Endothelial cell of umbilical vein (primary cell): ENCODE data around the gene COMMD8. TPM values are rescaled to one million over a fixed set of nuclear protein-coding genes. Genes with fewer than 3 reads are reported as not detected.

Source experiments
- BruUV-seq: library from RNA; stranded (reverse); fragments of 400-500 nt; replicated peaks from 2 replicates; lab custom pipeline; 2021; lab: Mats Ljungman, UMichigan
- CTCF ChIA-PET: fragments of 300-600, 350-600 bp; sonication (Branson Sonifier 250); formaldehyde crosslinking; loops from one replicate; lab custom pipeline; 2021; ENCODE audit warnings: antibody characterized with exemption, inconsistent platforms; lab: Charles Lee
- POLR2A ChIA-PET: fragments of 300-600, 350-600 bp; sonication (Branson Sonifier 250); formaldehyde crosslinking; loops from one replicate; lab custom pipeline; 2021; ENCODE audit warnings: antibody characterized with exemption, inconsistent platforms; lab: Charles Lee
- DNase-seq: peaks from one replicate; pipeline ENCODE4 v3.0.0-alpha.2; 2011; ENCODE audit warnings: low read depth, low spot score
- FAIRE-seq: peaks from 2 replicates; lab custom pipeline; 2011; peaks lifted over from hg19 to GRCh38; lab: Jason Lieb, UNC
- H2AFZ ChIP-seq: 2 replicates; pipeline ENCODE4 v1.6.0; 2012; ENCODE audit warnings: low read depth, low read length, control low read depth, inconsistent platforms
- H3K27ac ChIP-seq: 2 replicates; pipeline ENCODE4 v1.5.1; 2011; ENCODE audit warnings: low read depth, mild to moderate bottlenecking, control low read depth, low read length, moderate library complexity; ENCODE audit not compliant: insufficient read depth
- H3K27me3 ChIP-seq, 2 experiments: 2 replicates each; pipeline versions ENCODE4 v1.6.0 to v1.6.1; 2011; ENCODE audit warnings: low read length in 2 of 2, mixed read lengths in 1 of 2; ENCODE audit not compliant: control insufficient read depth in 2 of 2, insufficient read depth in 2 of 2
- H3K36me3 ChIP-seq, 2 experiments: 2 replicates in 1 of 2; 3 replicates in 1 of 2; pipeline ENCODE4 v1.5.1; 2011; ENCODE audit warnings: low read length in 2 of 2, mild to moderate bottlenecking in 1 of 2, moderate library complexity in 1 of 2; ENCODE audit not compliant: control insufficient read depth in 2 of 2, insufficient read depth in 2 of 2; ENCODE audit errors: extremely low read depth in 1 of 2
- H3K4me1 ChIP-seq: 3 replicates; pipeline ENCODE4 v1.5.1; 2011; ENCODE audit warnings: mild to moderate bottlenecking, low read length; ENCODE audit not compliant: control insufficient read depth, insufficient read depth; ENCODE audit errors: extremely low read depth
- H3K4me2 ChIP-seq: 2 replicates; pipeline ENCODE4 v1.6.1; 2011; ENCODE audit warnings: low read length, control low read depth, mixed read lengths; ENCODE audit not compliant: insufficient read depth
- H3K4me3 ChIP-seq, 3 experiments: fragments of 200-600 bp in 1 of 3; sonication (generic), shearing (Covaris generic) in 1 of 3; replicated peaks in 1 of 3; 2 replicates each; pipeline ENCODE4 v1.5.1; 2011 to 2016; ENCODE audit warnings: control low read depth in 3 of 3, low read length in 3 of 3, mild to moderate bottlenecking in 2 of 3, inconsistent platforms in 1 of 3, low read depth in 1 of 3, moderate library complexity in 1 of 3; ENCODE audit not compliant: insufficient read depth in 1 of 3
- H3K79me2 ChIP-seq: 2 replicates; pipeline ENCODE4 v1.6.0; 2012; ENCODE audit warnings: low read length, inconsistent platforms; ENCODE audit not compliant: control insufficient read depth, insufficient read depth
- H3K9ac ChIP-seq: replicated peaks from 2 replicates; pipeline ENCODE3; 2011; ENCODE audit warnings: low read length, control low read depth; ENCODE audit not compliant: insufficient read depth; ENCODE audit errors: extremely low read depth
- H3K9me1 ChIP-seq: replicated peaks from 3 replicates; pipeline ENCODE4 v1.6.0; 2011; ENCODE audit warnings: mild to moderate bottlenecking, low read length; ENCODE audit not compliant: control insufficient read depth, insufficient read depth; ENCODE audit errors: extremely low read depth
- H3K9me3 ChIP-seq: replicated peaks from 2 replicates; pipeline ENCODE4 v1.5.1; 2012; ENCODE audit warnings: low read length, inconsistent platforms; ENCODE audit not compliant: control insufficient read depth, insufficient read depth
- H4K20me1 ChIP-seq: replicated peaks from 2 replicates; pipeline ENCODE3; 2011; ENCODE audit warnings: mild to moderate bottlenecking, low read length; ENCODE audit not compliant: control insufficient read depth, insufficient read depth; ENCODE audit errors: extremely low read depth
- CTCF ChIP-seq, 2 donors: IDR thresholded peaks; 1 replicate in 1 of 2; 2 replicates in 1 of 2; pipeline ENCODE4 v1.5.1; 2011; ENCODE audit warnings: low read length in 2 of 2, mild to moderate bottlenecking in 2 of 2, moderate library complexity in 2 of 2, control low read depth in 1 of 2, inconsistent platforms in 1 of 2, low read depth in 1 of 2; ENCODE audit not compliant: insufficient read depth in 1 of 2; ENCODE audit errors: extremely low read depth in 1 of 2
- EZH2 ChIP-seq: IDR thresholded peaks from 2 replicates; pipeline ENCODE4 v1.6.1; 2012; ENCODE audit warnings: borderline replicate concordance, low read depth, mild to moderate bottlenecking, moderate library complexity, low read length, inconsistent platforms; ENCODE audit not compliant: severe bottlenecking
- FOS ChIP-seq: IDR thresholded peaks from 2 replicates; pipeline ENCODE4 v1.6.1; 2011; ENCODE audit warnings: mild to moderate bottlenecking, low read length, moderate library complexity, borderline replicate concordance; ENCODE audit not compliant: insufficient read depth
- GATA2 ChIP-seq: IDR thresholded peaks from 2 replicates; pipeline ENCODE4 v1.7.0; 2011; ENCODE audit warnings: low read depth, mild to moderate bottlenecking, moderate library complexity, mixed read lengths, low read length; ENCODE audit not compliant: insufficient read length, insufficient read depth
- JUN ChIP-seq: IDR thresholded peaks from 2 replicates; pipeline ENCODE4 v1.6.1; 2011; ENCODE audit warnings: borderline replicate concordance, low read depth; ENCODE audit not compliant: insufficient read length, insufficient read depth
- MAX ChIP-seq: IDR thresholded peaks from 2 replicates; pipeline ENCODE4 v1.6.1; 2011; ENCODE audit not compliant: insufficient read depth, insufficient read length
- MYC ChIP-seq: IDR thresholded peaks from one replicate; pipeline ENCODE4 v1.6.1; 2011; ENCODE audit warnings: mild to moderate bottlenecking, low read depth, low read length
- POLR2A ChIP-seq: IDR thresholded peaks from 2 replicates; pipeline ENCODE4 v1.6.1; 2012; ENCODE audit warnings: low read depth, mild to moderate bottlenecking, control low read depth, low read length
- POLR2AphosphoS5 ChIP-seq: IDR thresholded peaks from 2 replicates; pipeline ENCODE4 v1.6.1; 2012; ENCODE audit warnings: low read depth, mild to moderate bottlenecking, control low read depth, low read length, moderate library complexity; ENCODE audit not compliant: insufficient read depth
- dilution Hi-C: fragments of 300-500 bp; cut with MboI; formaldehyde crosslinking; loops from one replicate; pipeline ENCODE4 v1.15.0; 2019; ENCODE audit warnings: low sequenced_read_pairs; ENCODE audit not compliant: extremely low pct_ligation_motif_present
- intact Hi-C: fragments of 100-400 bp; cut with micrococcal nuclease; formaldehyde crosslinking; loops from one replicate; pipeline ENCODE4 v1.10.0; 2022
- polyA plus RNA-seq, 4 experiments: library from polyadenylated mRNA; depleted of rRNA in 3 of 4; stranded (reverse) in 3 of 4; unstranded in 1 of 4; fragments of >200 nt; gene quantifications; 2 replicates each; pipeline versions ENCODE4 v1.2.1 to v1.2.3, GENCODE V29; 2011 to 2012; ENCODE audit warnings: missing spikeins in 1 of 4
- total RNA-seq: library from RNA; stranded (reverse); gene quantifications from 2 replicates; pipeline ENCODE4 v1.2.3, GENCODE V29; 2021

The COMMD8 gene
- total and polyA plus RNA-seq, 2 donors (not counting 3 experiments of a cell fraction or from before 2014, with no cell fraction given): 4.9 to 22.3 TPM

GRCh38 chr4:47425628-47426027, 37.9 kb downstream of the COMMD8 start:
- Histone ChIP-seq H3K4me2 (no peak overlapping the region), H3K4me3 (no peak overlapping the region), H3K9me3 (no peaks in the 10 kb centered on the region), H3K79me2 (no peaks in the 10 kb centered on the region), H3K9me1 (no peaks in the 10 kb centered on the region), H3K36me3 (no peaks in the 10 kb centered on the region), H4K20me1 (no peaks in the 10 kb centered on the region), H3K4me1 (no peaks in the 10 kb centered on the region), H3K27ac (no peak overlapping the region), H3K9ac (no peak overlapping the region), H2AFZ (no peak overlapping the region), H3K27me3 (peaks cover 3 to 4% of the 10 kb centered on the region in 2 experiments)
- POLR2A ChIA-PET: no interaction called here
- dilution Hi-C loops (no loop called here), intact Hi-C loops (no loop called here)
- TF ChIP-seq MAX (no peak), EZH2 (no peak), GATA2 (no peak), MYC (no peak), POLR2A (no peak)
- DNase-seq (no peak), FAIRE-seq (no peak)
- CTCF ChIA-PET: no interaction called here
- BruUV-seq: no TSS peak

GRCh38 chr4:47419296-47419695, 44.2 kb downstream of the COMMD8 start:
- Histone ChIP-seq H3K36me3 (no peaks in the 10 kb centered on the region), H3K4me1 (no peaks in the 10 kb centered on the region), H3K9ac (no peak overlapping the region), H3K9me3 (no peaks in the 10 kb centered on the region), H3K27me3 (peaks cover 3 to 7% of the 10 kb centered on the region in 2 experiments), H3K4me3 (no peak overlapping the region), H3K27ac (no peak overlapping the region), H3K79me2 (no peaks in the 10 kb centered on the region), H3K4me2 (no peak overlapping the region), H3K9me1 (no peaks in the 10 kb centered on the region), H4K20me1 (no peaks in the 10 kb centered on the region), H2AFZ (no peak overlapping the region)
- intact Hi-C loops: no loop called here
- no TSS peak for BruUV-seq
- dilution Hi-C loops: no loop called here
- FAIRE-seq (no peak), DNase-seq (no peak)
- no peak for TF ChIP-seq FOS
- TF ChIP-seq CTCF (IDR thresholded peaks at IDR 0.05; ENCODE audit: extremely low read depth in 1 of 2, insufficient read depth in 1 of 2, low read depth in 1 of 2, low read length in 2 of 2): no peak
- no peak for TF ChIP-seq POLR2AphosphoS5
- no peak for TF ChIP-seq MYC
- TF ChIP-seq POLR2A: no peak
- TF ChIP-seq EZH2: no peak
- TF ChIP-seq GATA2: no peak
- no peak for TF ChIP-seq MAX
- TF ChIP-seq JUN: no peak
- ChIA-PET POLR2A (no interaction called here), CTCF (no interaction called here)
